Activated CD4-positive, CD25-positive, alpha-beta regulatory T cell (primary cell): ENCODE measurements around the gene MAP3K3.

ENCODE experiments used
- DNase-seq, 4 experiments: peaks; one replicate each; lab custom pipeline; 2025; lab: John Stamatoyannopoulos, UW

Gene MAP3K3

DNA sequence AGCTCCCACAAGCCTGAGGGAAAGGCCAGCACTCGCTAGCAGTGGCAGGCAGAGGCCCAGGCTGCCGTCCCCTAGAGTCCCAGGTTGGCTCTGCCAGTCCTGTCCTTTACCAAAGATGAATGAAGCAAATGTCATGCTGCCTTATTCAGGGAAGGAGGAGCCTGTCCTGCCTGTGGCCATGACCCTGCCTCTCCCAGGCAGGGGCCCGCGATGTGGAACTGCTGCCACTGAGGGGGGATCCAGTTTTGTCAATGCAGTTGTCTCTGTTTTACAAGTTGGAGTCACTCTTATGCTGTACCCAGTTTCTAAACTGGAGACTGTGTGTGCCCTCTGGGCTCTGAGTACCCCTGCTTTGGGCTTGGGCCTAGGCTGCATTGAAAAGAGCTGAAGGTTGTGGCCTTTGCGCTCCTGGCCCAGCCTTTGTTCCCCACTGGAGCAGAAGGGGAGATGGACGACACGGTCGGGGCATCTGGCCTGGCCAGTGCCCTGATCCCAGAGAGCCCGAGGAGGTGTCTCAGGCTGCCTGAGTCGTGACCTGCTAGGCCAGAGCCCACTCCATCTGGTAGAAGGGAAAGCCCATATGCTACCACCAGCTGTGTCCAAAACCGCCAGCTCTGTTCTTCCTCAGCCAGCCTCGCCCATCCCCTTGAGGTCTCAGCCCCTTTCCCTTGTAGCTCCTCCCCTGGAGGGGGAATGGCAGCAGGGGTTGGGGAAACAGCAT, 72.2 kb downstream of the MAP3K3 start:
- DNase-seq: no peak

- DNase-seq: no peak
These were observed 72.9 kb downstream of the MAP3K3 start for GRCh38 chr17:63694950-63695773.

- DNase-seq: no peak
These were observed 73.7 kb downstream of the MAP3K3 start for GRCh38 chr17:63695889-63696288.

- no peak for DNase-seq
These were observed 74.3 kb downstream of the MAP3K3 start for GRCh38 chr17:63696381-63696961.

GRCh38 chr17:63697341-63698286, 75.4 kb downstream of the MAP3K3 start:
- peak; percentile 56 to 74 (median 66) for DNase-seq

GRCh38 chr17:63698381-63698885, 76.2 kb downstream of the MAP3K3 start:
- DNase-seq: no peak

GRCh38 chr17:63698886-63699637, 76.8 kb downstream of the MAP3K3 start:
- DNase-seq: peak; percentile 49 to 94 (median 75)

GRCh38 chr17:63699638-63700527, 77.7 kb downstream of the MAP3K3 start, which contains the start of gene LIMD2:
Gene LIMD2, minus strand, starts transcription at chr17:63700125. Its CDS starts 827 bp downstream, at chr17:63699298.
- peak; percentile 62 to 85 (median 74) for DNase-seq

- DNase-seq: peak in 3 of 4 experiments; percentile 32 to 49 (median 42)
These were observed 78.6 kb downstream of the MAP3K3 start for GRCh38 chr17:63700528-63701455.

GRCh38 chr17:63701456-63701820, 79.2 kb downstream of the MAP3K3 start:
- no peak for DNase-seq

DNA sequence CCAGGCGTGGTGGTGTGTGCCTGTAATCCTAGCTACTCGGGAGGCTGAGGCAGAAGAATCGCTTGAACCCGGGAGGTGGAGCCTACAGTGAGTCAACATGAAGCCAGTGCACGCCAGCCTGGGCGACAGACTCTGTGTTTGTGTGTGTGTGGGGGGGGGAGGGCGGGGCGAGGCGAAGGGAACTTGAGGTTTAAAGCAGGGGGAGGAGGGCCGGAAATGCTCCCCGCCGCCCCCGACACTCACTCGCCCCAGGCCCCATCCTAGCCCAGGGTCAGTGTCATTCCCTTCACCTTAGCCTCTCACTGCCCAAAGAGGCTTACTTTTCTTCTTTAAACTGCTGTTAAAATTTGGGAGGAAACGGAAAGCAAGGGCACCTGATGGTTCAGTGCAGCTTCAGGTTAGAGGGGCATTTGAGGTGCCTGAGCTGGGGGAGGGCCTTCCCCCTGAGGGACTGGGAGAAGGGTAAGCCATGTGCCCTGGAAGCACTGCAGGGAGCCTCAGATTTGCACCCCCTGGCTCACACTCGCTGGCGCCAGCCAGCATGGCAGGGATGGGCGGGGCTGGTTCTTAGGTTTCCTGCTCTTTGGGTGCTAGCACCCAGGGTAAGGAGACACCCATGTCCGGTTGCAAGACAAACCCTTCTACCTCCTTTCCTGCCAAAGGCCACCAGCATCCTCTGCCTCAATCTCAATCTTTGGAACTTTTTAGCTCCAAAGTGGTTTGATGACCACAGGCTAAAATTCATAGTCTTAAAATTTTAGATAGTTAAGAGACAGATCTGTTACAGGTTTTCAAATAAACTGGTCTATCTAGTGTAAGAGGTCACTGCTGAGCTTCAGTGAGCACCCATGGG, 79.9 kb downstream of the MAP3K3 start:
- DNase-seq: peak; percentile 45 to 79 (median 62)

DNA sequence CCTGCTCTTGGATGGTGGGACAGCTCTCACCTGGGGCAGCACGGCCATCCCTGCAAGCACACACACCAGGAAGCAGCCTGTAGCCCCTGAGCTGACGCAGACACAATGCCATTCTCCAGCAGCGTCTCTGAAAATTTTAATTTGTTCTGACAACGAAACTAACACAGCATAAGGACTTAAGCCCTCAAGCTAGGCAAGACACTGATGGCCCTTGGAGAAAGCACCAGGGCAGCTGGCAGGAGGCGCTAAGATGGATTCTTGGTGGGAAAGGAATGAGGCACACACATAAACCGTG, 80.5 kb downstream of the MAP3K3 start:
- DNase-seq: no peak

- no peak for DNase-seq
These were observed 80.8 kb downstream of the MAP3K3 start for GRCh38 chr17:63703029-63703428.

DNA sequence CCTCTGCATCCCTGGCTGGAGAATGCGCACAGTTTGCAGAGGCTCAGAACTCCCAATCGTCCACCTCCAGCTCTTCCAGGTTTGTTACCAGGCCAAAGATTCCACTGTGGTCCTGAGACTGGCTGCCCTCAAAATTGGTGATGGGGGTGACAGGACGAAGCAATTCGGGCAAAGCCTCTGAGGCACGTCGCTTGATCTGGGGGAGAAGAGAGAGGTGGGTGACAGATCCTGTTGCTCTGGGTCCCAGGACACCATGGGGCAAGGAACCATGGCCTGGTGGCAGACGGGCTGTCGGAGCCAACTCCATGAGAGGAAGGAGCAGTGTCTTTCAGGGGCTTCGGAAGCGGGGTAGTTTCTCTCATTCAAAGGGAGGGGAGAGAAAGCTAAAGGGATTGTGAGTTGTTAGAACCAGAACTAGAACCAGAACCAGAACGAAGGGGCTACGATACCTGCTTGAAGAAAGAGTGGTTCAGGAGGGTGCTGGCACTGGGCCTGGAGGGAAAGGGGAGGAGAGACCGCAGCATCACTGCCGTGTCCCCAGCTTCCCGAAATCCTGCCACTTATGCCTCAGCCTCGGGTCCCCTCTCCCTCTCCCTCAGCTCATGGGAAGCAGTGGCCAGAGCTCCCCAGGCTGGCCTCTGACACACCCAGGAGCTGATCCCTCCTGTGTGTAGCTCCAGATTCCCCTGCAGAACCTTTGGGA, 81.5 kb downstream of the MAP3K3 start:
- no peak for DNase-seq

DNA sequence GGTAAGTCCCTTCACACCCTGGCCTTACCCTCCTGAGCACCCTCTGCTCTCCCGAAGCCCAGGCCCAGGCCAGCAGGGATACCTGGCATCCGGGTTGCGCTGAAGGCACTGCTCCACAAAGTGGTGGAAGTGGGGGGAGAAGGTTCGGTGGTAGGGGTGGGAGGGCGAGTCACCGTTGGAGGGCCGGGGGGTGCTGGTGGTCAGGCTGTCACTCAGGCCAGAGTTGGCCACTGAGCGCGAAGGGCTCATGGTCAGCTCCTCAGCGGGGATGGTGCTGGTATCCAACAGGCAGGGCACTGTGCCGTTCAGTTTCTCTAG, 82.0 kb downstream of the MAP3K3 start:
- DNase-seq: no peak

DNA sequence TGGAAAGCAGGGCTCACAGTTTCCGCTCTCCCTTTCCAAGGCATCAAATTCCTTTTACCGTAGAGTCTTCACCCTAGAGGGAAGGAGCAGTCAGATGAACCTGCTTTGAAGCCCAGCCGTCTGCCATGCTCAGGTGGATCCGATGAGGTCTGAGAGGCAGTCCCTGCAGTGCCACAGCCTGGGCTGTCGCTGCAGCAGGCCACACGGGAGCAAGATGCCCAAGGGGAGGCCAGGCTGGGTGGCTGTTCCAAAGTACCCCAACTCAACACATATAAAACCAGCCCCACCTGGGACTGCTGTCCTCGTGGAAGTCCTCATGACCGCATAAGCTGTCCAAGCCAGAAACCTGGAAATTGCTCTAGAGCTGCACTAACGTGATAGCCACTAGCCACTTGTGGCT, 82.6 kb downstream of the MAP3K3 start:
- DNase-seq: no peak

DNA sequence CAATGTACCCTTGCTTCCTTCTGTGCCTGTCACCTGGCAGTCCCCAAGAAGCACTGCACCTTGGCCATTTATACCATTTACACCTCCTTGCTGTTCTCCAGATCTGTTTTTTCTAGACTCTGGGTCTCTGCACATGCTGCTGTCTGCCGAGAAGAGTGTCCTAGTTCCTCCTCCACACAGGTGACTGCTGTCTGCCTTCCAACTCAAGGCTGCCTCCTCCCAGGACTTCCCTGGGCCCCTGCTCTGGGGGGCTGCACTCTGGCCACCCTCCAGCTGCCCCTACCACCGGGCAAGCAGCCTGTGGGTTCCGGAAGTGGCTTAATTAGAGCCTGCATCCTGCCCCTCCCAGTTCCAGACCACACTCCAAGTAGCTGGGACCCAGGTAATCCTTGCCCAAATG, 83.4 kb downstream of the MAP3K3 start:
- no peak for DNase-seq
